ENCODE results near the gene CACNG7. TPM values are rescaled to one million over a fixed set of nuclear protein-coding genes. Genes with fewer than 3 reads are reported as not detected.
A peak's percentile ranks its signal among the peaks of the same experiment; 100 is the strongest.

CACNG7 gene
- total and polyA plus RNA-seq, 2 donors (not counting 3 experiments of a cell fraction or from before 2014, with no cell fraction given): 0.92 to 1.3 TPM

GRCh38 chr19:53981376-53981951 is 72.4 kb downstream of the CACNG7 start:
- H3K9me1 ChIP-seq (replicated peaks; ENCODE audit: control insufficient read depth, extremely low read depth, insufficient read depth, low read length): no peaks in the 10 kb centered on the region
- POLR2A ChIA-PET: interaction anchor here (1.0 to 1.3 kb wide), 2 partner anchors 10 to 113 kb away, joined by 3 to 5 read pairs; partner anchors contain the start of gene CACNG6
- H3K9ac ChIP-seq (replicated peaks; ENCODE audit: extremely low read depth, insufficient read depth, low read length): peak overlapping the region; percentile 53
- BruUV-seq (replicated peaks): no TSS peak
- DNase-seq (ENCODE audit: low read depth, low spot score) (no peak), FAIRE-seq (peak; percentile 46)
- H3K9me3 ChIP-seq (replicated peaks; ENCODE audit: control insufficient read depth, insufficient read depth, low read length): no peaks in the 10 kb centered on the region
- peaks cover 11% of the 10 kb centered on the region for H3K79me2 ChIP-seq (ENCODE audit: control insufficient read depth, insufficient read depth, low read length)
- TF ChIP-seq POLR2A (IDR thresholded peaks at IDR 0.05; ENCODE audit: low read depth, low read length) (no peak), GATA2 (IDR thresholded peaks at IDR 0.05; ENCODE audit: insufficient read depth, insufficient read length, low read depth, low read length) (no peak), POLR2AphosphoS5 (IDR thresholded peaks at IDR 0.05; ENCODE audit: insufficient read depth, low read depth, low read length) (no peak), JUN (IDR thresholded peaks at IDR 0.05; ENCODE audit: borderline replicate concordance, insufficient read depth, insufficient read length, low read depth) (no peak), EZH2 (IDR thresholded peaks at IDR 0.05; ENCODE audit: borderline replicate concordance, low read depth, low read length, severe bottlenecking) (no peak), MYC (IDR thresholded peaks at IDR 0.05; ENCODE audit: low read depth, low read length) (no peak)
- peak overlapping the region; percentile 73 for H3K27ac ChIP-seq (ENCODE audit: insufficient read depth, low read depth, low read length)
- no peaks in the 10 kb centered on the region for H4K20me1 ChIP-seq (replicated peaks; ENCODE audit: control insufficient read depth, extremely low read depth, insufficient read depth, low read length)
- H3K4me3 ChIP-seq (replicated peaks in 1 of 3; ENCODE audit: insufficient read depth in 1 of 3, low read depth in 1 of 3, low read length in 3 of 3): peak overlapping the region in 2 of 3 experiments; percentile 43 to 60
- no peaks in the 10 kb centered on the region for H3K36me3 ChIP-seq (ENCODE audit: control insufficient read depth in 2 of 2, extremely low read depth in 1 of 2, insufficient read depth in 2 of 2, low read length in 2 of 2)
- H2AFZ ChIP-seq (ENCODE audit: low read depth, low read length): no peak overlapping the region
- dilution Hi-C loops (cut with MboI; ENCODE audit: extremely low pct_ligation_motif_present, low sequenced_read_pairs) (no loop called here), intact Hi-C loops (cut with micrococcal nuclease) (loop anchor here (5.0 kb wide), 1 partner anchor 136 kb away; the partner anchor contains the start of genes PRPF31 and TFPT)
- H3K27me3 ChIP-seq (ENCODE audit: control insufficient read depth in 2 of 2, insufficient read depth in 2 of 2, low read length in 2 of 2): no peaks in the 10 kb centered on the region
- peak overlapping the region; percentile 88 for H3K4me2 ChIP-seq (ENCODE audit: insufficient read depth, low read length)
- H3K4me1 ChIP-seq (ENCODE audit: control insufficient read depth, extremely low read depth, insufficient read depth, low read length): peaks cover 19% of the 10 kb centered on the region
- CTCF ChIA-PET: interaction anchor here (0.8 to 2.8 kb wide), 11 partner anchors 21 to 188 kb away, joined by 3 to 33 read pairs (median 6); partner anchors contain the start of gene MYADM

- H3K36me3 ChIP-seq (ENCODE audit: control insufficient read depth in 2 of 2, extremely low read depth in 1 of 2, insufficient read depth in 2 of 2, low read length in 2 of 2): no peaks in the 10 kb centered on the region
- H3K9me1 ChIP-seq (replicated peaks; ENCODE audit: control insufficient read depth, extremely low read depth, insufficient read depth, low read length): no peaks in the 10 kb centered on the region
- H3K79me2 ChIP-seq (ENCODE audit: control insufficient read depth, insufficient read depth, low read length): peaks cover 11% of the 10 kb centered on the region
- peak overlapping the region; percentile 45 for H3K9ac ChIP-seq (replicated peaks; ENCODE audit: extremely low read depth, insufficient read depth, low read length)
- peaks cover 19% of the 10 kb centered on the region for H3K4me1 ChIP-seq (ENCODE audit: control insufficient read depth, extremely low read depth, insufficient read depth, low read length)
- TF ChIP-seq JUN (IDR thresholded peaks at IDR 0.05; ENCODE audit: borderline replicate concordance, insufficient read depth, insufficient read length, low read depth) (no peak), POLR2A (IDR thresholded peaks at IDR 0.05; ENCODE audit: low read depth, low read length) (no peak), EZH2 (IDR thresholded peaks at IDR 0.05; ENCODE audit: borderline replicate concordance, low read depth, low read length, severe bottlenecking) (no peak), CTCF (IDR thresholded peaks at IDR 0.05; ENCODE audit: extremely low read depth in 1 of 2, insufficient read depth in 1 of 2, low read depth in 1 of 2, low read length in 2 of 2) (no peak), GATA2 (IDR thresholded peaks at IDR 0.05; ENCODE audit: insufficient read depth, insufficient read length, low read depth, low read length) (no peak), MYC (IDR thresholded peaks at IDR 0.05; ENCODE audit: low read depth, low read length) (no peak), FOS (IDR thresholded peaks at IDR 0.05; ENCODE audit: borderline replicate concordance, insufficient read depth, low read length) (no peak), MAX (IDR thresholded peaks at IDR 0.05; ENCODE audit: insufficient read depth, insufficient read length) (no peak), POLR2AphosphoS5 (IDR thresholded peaks at IDR 0.05; ENCODE audit: insufficient read depth, low read depth, low read length) (no peak)
- peak overlapping the region; percentile 14 for H2AFZ ChIP-seq (ENCODE audit: low read depth, low read length)
- peak overlapping the region; percentile 46 for H3K27ac ChIP-seq (ENCODE audit: insufficient read depth, low read depth, low read length)
- BruUV-seq (replicated peaks): no TSS peak
- POLR2A ChIA-PET: no interaction called here
- H4K20me1 ChIP-seq (replicated peaks; ENCODE audit: control insufficient read depth, extremely low read depth, insufficient read depth, low read length): no peaks in the 10 kb centered on the region
- H3K4me2 ChIP-seq (ENCODE audit: insufficient read depth, low read length): peak overlapping the region; percentile 56
- FAIRE-seq (peak; percentile 4), DNase-seq (ENCODE audit: low read depth, low spot score) (peak; percentile 41)
- no peaks in the 10 kb centered on the region for H3K9me3 ChIP-seq (replicated peaks; ENCODE audit: control insufficient read depth, insufficient read depth, low read length)
- CTCF ChIA-PET: interaction anchor here (1.1 to 2.8 kb wide), 3 partner anchors 42 to 173 kb away, joined by 7 to 33 read pairs (median 8); no protein-coding TSS in a partner anchor
- dilution Hi-C loops (cut with MboI; ENCODE audit: extremely low pct_ligation_motif_present, low sequenced_read_pairs) (no loop called here), intact Hi-C loops (cut with micrococcal nuclease) (loop anchor here (5.0 kb wide), 1 partner anchor 135 kb away; the partner anchor contains the start of genes PRPF31 and TFPT)
- peak overlapping the region in 2 of 3 experiments; percentile 29 to 44 for H3K4me3 ChIP-seq (replicated peaks in 1 of 3; ENCODE audit: insufficient read depth in 1 of 3, low read depth in 1 of 3, low read length in 3 of 3)
- no peaks in the 10 kb centered on the region for H3K27me3 ChIP-seq (ENCODE audit: control insufficient read depth in 2 of 2, insufficient read depth in 2 of 2, low read length in 2 of 2)
These were observed 72.9 kb downstream of the CACNG7 start for GRCh38 chr19:53982001-53982451.

Data from endothelial cell of umbilical vein (primary cell).